A673 (cell line): ENCODE results near the gene CMTM6.

ENCODE experiments used
- EZH2 ChIP-seq: fragments of 200-600 bp; sonication (generic); IDR thresholded peaks from 2 replicates; pipeline ENCODE4 v1.6.1; 2017; ENCODE audit warnings: borderline replicate concordance, low read depth, mild to moderate bottlenecking, mixed read lengths, antibody characterized with exemption, low read length; ENCODE audit not compliant: poor library complexity, severe bottlenecking
- TF ChIP-seq, protein P1 (sequence below): fragments of 300-800, 200-600 bp; sonication (generic); conservative IDR thresholded peaks from 2 replicates; pipeline ENCODE4 v1.5.1; 2017; ENCODE audit warnings: low read depth, mild to moderate bottlenecking, antibody characterized with exemption, low read length, moderate library complexity, mixed read lengths

DNA sequence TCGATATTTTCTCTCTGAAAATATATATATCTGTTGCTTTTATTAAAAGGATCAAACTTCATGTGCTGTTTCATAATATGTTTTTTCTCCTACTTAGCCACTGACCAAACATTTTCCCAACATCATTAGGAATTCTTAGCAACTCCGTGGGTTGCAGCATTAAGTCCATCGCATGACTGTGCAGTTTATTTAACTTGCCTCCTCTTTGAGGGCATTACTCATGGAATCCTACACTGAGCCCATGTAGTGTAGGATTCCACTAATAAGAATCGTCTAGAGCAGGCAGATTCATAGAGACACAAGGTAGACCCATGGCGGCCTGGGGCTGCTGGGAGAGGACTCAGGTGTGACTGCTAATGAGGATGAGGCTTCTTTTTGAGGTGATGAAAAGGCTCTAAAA lies 49.3 kb downstream of the CMTM6 start:
- TF ChIP-seq, protein P1, sequence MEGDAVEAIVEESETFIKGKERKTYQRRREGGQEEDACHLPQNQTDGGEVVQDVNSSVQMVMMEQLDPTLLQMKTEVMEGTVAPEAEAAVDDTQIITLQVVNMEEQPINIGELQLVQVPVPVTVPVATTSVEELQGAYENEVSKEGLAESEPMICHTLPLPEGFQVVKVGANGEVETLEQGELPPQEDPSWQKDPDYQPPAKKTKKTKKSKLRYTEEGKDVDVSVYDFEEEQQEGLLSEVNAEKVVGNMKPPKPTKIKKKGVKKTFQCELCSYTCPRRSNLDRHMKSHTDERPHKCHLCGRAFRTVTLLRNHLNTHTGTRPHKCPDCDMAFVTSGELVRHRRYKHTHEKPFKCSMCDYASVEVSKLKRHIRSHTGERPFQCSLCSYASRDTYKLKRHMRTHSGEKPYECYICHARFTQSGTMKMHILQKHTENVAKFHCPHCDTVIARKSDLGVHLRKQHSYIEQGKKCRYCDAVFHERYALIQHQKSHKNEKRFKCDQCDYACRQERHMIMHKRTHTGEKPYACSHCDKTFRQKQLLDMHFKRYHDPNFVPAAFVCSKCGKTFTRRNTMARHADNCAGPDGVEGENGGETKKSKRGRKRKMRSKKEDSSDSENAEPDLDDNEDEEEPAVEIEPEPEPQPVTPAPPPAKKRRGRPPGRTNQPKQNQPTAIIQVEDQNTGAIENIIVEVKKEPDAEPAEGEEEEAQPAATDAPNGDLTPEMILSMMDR: no peak
- TF ChIP-seq EZH2: no peak
